GM15510 (cell line): ENCODE results near the gene ATE1.

ENCODE experiments used
- POLR2A ChIP-seq: IDR thresholded peaks from 3 replicates; pipeline ENCODE4 v1.6.1; 2011; ENCODE audit warnings: borderline replicate concordance; ENCODE audit not compliant: insufficient read length; ENCODE audit errors: extremely low read depth

ATE1 gene

DNA sequence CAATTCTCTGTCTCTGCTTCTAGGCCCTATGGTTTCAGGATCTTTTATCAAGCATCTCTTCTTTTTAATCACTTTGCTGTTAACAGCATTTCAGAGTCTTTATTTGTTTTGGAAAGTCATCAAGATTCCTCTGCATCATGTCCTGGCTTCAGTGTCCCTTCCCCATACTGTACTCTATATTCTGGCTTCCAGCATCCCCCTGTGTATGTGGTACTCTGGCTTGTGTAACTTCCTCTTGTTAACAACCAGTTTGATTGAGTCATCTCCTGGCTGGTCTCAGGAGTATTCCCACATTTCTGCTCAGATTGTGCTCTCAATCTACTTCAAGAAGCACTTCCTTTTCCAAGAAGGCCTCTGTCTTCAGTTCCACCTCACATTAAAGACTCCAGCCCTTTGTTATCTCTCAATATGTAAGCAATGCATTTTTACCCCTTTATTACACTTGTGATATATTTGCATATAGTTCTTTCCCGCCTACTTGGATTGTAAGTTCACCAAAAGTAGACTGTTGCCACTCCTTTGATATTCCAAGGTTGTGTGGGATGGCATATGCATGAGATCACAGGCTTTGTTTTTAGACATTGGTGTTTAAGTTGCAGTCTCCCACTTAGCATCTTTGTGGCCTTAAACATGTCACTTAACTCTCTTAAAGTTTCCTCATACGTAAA is 15.1 kb upstream of the ATE1 start:
- TF ChIP-seq POLR2A = no peak

DNA sequence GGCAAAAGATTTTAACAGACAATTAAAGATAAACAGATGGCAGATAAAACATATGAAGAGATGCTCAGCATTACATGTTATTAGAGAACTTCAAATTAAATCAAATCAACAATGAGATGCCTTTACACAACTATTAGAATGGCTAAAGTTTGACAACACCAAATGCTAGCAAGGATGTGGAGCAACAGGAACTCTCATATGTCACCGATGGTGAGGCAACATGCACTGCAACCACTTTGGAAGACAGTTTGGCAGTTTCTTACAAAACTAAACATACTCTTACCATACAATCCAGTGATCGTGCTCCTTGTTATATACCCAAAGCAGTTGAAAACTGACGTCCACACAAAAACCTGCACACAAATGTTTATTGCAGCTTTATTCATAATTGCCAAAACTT is 13.7 kb upstream of the ATE1 start:
- TF ChIP-seq POLR2A = no peak

DNA sequence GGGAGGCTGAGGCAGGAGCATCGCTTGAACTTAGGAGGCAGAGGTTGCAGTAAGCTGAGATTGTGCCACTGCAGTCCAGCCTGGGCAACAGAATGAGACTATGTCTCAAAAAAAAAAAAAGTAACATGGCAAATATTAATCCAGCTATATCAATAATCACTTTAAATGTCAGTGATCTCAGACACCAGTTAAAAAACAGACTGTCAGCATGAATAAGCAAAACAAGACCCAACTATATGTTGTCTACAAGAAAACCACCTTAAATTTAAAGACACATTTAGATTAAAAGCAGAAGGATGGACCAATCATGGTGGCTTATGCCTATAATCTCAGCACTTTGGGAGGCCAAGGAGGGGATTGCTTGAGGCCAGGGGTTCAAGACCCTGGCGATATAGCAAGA is 8.5 kb upstream of the ATE1 start:
- no peak for TF ChIP-seq POLR2A

DNA sequence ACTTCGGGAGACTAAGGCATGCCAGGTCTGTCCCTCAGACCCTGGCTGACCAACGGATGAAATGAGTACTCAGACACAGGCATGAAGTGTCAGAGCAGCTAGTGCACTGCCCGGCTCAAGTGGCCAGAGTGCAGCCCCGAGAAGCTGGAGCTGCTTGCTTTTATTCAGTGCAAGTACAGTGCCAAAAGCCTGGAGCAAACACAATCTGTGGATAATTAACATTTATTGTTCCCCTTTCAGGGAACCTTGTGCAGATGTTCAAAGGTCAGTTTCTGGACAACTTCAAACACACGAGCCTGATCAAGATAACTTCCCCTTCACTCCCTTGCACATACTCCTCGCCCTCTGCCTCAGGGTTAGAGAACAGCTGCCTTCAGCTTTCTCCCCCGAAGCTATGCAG is 7.9 kb upstream of the ATE1 start:
- no peak for TF ChIP-seq POLR2A

DNA sequence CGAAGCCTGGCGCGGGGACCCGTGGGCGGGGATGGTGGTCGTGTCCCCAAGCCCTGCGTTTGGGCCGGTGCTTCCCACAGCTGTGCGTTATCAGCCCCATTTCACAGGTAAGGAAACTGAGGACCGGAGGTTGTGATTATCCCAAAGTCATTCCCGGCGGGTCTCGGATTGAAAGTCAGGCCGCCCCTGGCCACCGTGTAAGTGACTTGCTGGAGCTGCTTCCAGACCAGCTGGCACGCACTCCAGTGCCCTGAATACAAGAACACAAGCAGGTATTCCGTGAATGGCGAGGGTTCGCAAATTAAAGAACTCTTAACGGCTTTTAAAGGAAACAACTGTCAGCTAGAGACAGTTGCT is 675 bp upstream of the ATE1 start:
- TF ChIP-seq POLR2A = no peak

DNA sequence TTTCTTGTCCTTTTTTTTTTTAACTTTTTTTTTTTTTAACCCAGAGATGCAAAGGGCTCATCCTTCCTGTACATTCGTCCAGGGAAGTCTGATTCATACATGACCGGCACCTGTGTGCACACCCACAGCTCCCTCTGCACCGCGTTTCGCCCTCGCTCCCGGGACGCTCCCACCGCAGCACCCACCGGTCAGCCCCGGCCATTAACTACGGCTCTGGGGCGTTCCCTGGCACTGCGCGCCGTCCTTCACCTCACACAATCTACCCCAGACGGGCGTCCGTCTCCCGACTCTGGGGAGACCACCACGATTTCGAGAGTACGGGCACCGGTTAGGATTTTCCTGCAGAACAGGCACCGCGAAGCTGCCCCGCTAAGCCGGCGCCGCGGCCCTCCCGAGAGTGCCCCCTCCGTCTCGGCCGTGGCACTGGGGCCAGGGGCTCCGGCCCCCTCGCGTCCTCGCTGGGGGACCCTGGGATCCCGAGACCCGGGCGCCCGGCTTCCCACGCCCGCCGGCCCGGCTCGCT is 452 bp downstream of the ATE1 start:
- TF ChIP-seq POLR2A = no peak

DNA sequence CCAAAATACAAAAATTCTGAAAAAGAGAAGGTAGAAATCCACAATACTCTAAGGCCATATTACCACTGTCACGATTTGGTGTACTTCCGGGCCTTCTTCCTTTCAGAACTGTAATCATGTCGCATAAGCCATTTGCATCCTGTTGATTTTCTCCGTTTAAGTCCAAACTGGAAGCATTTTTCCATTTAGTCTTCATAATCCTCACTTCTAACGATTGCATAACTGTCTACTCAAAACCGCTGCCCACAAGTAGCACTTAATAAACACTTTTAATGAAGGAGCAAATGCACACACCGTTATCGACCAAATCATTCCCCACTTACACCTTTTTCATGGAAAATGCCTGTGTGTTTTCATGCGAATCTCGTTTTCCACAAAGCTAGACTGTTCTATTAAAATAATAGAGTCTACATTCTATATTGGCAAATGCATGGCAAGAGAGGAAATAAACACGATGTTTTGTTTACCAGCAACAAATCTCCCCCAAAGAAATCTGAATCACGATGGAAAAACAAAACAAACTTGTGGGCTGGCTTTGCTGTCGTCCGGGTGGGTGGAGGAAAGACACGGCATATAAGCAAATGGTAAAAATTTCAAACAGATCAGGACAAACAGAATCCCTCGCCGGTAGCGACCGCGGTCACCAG is 1.0 kb downstream of the ATE1 start:
- no peak for TF ChIP-seq POLR2A

DNA sequence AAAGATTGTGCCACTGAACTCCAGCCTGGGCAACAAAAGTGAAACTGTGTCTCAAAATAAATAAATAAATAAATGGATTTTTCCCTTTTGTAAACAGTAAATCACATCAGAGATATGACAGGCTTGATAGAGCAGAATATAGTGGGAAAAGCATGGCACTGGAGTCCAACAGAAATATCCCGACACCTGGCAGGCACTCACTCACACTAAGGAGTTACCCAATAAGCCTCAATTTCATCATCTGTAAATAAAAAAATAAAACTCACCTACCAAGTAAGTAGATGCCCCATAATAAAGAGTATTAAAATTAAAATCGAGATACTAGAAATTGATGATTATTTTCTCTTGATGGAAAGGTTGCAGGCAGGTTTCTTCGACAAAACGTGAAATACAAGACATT is 1.7 kb downstream of the ATE1 start:
- TF ChIP-seq POLR2A = no peak

DNA sequence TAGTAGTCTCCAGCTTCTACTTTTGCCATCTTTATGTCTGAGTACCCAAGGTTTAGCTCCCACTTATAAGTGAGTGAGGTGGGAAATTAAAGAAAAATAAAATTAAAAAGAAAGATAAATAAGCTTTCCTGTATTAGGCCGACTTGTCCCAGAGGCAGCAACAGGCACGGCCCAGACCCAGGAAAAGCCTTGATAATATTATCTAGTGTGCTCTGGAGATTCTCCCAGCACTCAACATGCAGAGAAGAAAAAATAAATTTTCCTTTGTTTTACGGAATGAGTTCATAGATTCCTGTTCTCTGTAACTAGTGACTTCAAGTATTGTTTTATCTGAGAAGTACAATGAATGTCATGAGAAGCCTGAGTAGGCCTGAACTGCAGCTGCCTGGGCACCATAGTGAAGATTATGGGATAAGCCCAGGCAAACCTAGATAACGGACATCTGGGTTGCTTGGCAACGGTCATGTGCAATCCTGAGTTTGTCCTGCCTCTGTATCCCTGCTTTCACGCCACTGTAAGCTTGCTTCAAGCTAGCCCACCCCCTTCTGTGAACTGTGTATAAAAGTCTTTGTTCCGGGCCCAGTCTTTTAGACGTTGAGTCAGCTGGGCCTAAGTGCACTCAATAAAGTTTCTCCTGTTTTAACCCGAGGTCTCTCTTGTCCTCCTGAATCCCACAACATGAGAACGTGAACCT is 6.4 kb downstream of the ATE1 start:
- TF ChIP-seq POLR2A = no peak

DNA sequence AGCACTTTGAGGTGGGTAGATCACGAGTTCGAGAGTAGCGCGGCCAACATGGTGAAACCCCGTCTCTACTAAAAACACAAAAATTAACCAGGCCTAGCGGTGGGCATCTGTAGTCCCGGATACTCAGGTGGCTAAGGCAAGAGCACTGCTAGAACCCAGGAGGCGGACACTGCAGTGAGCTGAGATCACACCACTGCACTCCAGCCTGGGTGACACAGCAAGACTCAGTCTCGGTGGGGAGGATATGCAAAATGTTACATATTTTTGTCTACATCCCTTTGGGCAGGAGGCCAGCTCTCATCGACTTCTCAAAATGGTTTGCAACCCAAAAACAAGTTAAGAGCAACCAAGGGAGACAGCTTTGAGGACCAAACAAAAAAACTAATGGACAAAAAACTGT is 8.2 kb downstream of the ATE1 start:
- TF ChIP-seq POLR2A = no peak

DNA sequence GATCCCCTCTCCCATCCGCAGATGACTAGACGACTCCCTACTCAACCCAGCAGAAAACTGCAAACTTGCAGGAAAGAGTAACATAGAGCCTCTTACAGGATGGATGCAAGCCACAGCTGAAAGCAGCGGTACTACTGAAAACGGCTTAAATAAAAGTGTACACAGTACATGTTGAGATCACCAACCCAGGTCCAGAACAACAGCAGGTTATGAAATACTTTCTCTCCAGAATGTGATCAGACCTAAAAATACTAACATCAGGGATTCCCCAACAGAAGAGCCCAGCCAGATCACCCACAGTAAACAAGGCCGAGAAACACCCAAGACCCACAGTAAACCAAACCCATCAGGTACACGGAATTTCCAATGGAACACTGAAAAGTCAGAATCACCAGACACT is 13.2 kb downstream of the ATE1 start:
- TF ChIP-seq POLR2A = no peak

DNA sequence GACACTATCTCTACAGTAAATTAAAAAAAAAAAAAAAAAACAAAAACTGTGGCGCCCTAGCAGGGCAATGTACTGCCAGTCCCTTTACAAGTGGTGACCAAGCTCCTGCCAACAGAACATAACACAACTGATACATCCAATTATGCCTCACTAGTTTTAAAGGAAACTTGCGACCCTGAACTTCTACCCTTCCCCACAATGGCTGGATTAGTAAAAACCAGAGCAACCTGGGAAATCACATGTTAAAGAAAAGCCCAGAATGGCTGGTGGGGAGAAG is 16.5 kb downstream of the ATE1 start:
- no peak for TF ChIP-seq POLR2A

DNA sequence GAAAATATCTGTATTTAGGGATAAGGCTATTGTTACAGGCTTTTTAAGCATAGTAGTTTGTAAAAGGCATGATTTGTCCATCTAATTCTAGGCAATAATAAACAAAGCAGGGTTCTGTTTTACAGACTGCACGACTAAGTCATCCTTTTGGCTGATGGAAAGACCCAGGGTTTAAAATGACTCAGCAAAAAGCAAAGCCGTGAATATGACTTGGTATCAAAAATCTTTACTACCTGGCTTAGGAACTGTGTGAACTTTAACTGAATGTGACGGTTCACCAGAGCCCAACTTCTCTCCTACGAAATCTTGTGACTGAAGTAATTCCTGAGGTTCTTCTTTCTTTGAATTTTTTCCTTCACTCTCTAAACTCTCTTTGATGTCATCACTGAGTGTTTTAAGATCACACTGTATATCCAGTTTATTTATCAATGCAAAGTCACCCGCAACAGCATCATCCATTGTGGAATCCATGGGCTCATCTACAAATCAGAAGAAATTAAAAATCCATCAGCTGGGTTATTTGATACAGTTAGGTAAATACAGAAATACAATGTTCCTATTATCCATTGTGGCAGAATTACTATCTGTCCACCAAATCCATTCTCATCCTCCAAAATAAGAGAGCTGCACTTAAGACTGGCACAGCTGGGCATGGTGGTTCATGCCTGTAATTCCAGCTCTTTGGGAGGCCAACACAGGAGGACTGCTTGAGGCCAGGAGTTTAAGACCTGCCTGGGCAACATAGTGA is 17.0 kb downstream of the ATE1 start:
- no peak for TF ChIP-seq POLR2A

DNA sequence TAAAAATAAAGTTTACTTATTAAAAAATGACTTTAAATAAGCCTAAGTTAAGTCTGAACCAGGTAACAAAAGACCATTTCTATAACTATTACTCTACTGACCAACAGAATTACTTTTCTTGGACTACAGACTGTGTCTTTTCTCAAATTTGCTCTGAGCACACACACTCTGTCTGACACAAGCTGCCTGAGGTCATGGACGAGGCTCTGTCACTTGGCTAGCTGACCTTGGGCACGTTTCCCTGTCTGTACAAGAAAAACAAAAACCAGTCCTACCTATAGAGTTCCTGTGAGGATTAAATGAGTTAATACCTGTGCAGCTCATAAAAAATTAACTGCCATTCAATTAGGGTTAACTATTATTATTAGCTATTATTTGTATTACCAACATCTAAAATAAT is 22.9 kb downstream of the ATE1 start:
- TF ChIP-seq POLR2A = no peak

DNA sequence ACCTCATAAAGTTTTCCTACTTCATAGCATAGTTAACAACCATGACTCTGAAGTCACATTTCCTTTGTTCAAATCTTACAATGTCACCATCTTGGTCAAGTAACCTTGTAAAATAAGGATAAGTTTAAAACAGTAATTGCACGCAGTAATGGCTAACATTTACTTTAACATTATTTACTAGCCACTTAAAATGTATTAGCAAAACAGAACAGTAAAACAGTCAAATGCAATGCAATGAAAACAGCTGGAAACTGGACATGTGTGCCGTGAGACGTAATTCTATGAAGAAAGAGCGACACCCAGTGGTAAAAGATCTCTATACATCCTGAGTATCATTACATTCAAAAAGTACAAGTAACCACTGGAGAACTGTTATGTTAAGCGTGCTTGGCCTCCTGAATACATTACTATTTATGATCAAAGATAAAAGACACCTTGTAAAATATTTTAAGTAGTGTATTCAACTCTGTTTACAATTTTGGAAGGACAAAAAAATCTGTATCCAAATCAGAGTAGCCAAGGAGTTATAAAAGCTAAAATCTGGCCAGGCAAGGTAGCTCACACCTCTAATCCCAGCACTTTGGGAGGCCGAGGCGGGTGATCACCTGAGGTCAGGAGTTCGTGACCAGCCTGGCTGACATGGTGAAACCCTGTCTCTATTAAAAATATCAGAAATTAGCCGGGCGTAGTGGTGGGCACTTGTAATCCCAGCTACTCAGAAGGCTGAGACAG is 27.2 kb downstream of the ATE1 start:
- no peak for TF ChIP-seq POLR2A
